ENCODE measurements around the gene RABGAP1L.

DNA sequence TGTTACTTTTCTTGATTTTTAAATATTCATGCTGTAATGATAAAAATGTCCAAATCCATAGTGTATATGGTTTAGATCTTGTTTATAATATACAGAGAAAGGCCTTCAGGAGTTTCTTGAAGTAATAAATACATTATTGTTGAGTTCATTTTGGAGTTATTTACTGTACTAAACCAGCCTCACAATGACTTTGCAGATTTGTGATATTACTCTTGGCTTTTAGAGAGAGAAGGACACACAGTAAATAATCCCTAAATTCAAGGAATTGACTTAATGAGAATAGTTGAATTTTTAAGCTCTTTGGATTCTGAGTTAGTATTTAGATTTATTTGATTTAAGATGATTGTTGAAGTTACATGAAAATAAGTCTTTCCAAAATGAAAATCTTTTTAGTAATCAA is 38.9 kb downstream of the RABGAP1L start:
- TF ChIP-seq, protein P1, sequence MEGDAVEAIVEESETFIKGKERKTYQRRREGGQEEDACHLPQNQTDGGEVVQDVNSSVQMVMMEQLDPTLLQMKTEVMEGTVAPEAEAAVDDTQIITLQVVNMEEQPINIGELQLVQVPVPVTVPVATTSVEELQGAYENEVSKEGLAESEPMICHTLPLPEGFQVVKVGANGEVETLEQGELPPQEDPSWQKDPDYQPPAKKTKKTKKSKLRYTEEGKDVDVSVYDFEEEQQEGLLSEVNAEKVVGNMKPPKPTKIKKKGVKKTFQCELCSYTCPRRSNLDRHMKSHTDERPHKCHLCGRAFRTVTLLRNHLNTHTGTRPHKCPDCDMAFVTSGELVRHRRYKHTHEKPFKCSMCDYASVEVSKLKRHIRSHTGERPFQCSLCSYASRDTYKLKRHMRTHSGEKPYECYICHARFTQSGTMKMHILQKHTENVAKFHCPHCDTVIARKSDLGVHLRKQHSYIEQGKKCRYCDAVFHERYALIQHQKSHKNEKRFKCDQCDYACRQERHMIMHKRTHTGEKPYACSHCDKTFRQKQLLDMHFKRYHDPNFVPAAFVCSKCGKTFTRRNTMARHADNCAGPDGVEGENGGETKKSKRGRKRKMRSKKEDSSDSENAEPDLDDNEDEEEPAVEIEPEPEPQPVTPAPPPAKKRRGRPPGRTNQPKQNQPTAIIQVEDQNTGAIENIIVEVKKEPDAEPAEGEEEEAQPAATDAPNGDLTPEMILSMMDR (IDR thresholded peaks at IDR 0.05), result no peak
- TF ChIP-seq SP1 (CRISPR knock-in tag; conservative IDR thresholded peaks at IDR 0.05), result no peak
